ENCODE measurements around the gene STARD13.

GRCh38 chr13:33265607-33266006 lies 19.9 kb downstream of the STARD13 start:
- TF ChIP-seq CTCF (IDR thresholded peaks at IDR 0.05) (no peak), POLR2A (IDR thresholded peaks at IDR 0.05) (no peak)
